HepG2 (cell line): ENCODE measurements around the gene SFXN5. TPM values are rescaled to one million over a fixed set of nuclear protein-coding genes. Genes with fewer than 3 reads are reported as not detected.

Source experiments
- ARID3A ChIP-seq: IDR thresholded peaks from 2 replicates; pipeline ENCODE4 v1.6.1; 2012; ENCODE audit warnings: low read depth, low read length, improper control_type of control experiment
- ATAD3A ChIP-seq: sonication (generic); formaldehyde crosslinking; IDR thresholded peaks from 2 replicates; pipeline ENCODE4 v1.4.0; 2020; ENCODE audit warnings: missing genetic modification reagents
- ELF3 ChIP-seq: IDR thresholded peaks from 2 replicates; pipeline ENCODE4 v1.6.1; 2016; ENCODE audit warnings: missing genetic modification reagents, missing compliant biosample characterization
- GATAD1 ChIP-seq: IDR thresholded peaks from 2 replicates; pipeline ENCODE4 v1.6.1; 2016; ENCODE audit warnings: missing genetic modification reagents, missing compliant biosample characterization
- HOXA9 ChIP-seq: sonication (generic); formaldehyde crosslinking; IDR thresholded peaks from 2 replicates; pipeline ENCODE4 v1.8.1; 2022; ENCODE audit warnings: missing genetic modification reagents, mild to moderate bottlenecking, moderate library complexity, borderline replicate concordance
- PPARG ChIP-seq: conservative IDR thresholded peaks from 2 replicates; pipeline ENCODE4 v1.6.1; 2016; ENCODE audit warnings: missing biosample characterization, missing genetic modification reagents
- SNAPC2 ChIP-seq: sonication (generic); formaldehyde crosslinking; IDR thresholded peaks from 2 replicates; pipeline ENCODE4 v1.8.1; 2022; ENCODE audit warnings: mild to moderate bottlenecking, missing genetic modification reagents
- SRSF4 ChIP-seq: fragments of 200-400 bp; formaldehyde crosslinking; IDR thresholded peaks from one replicate; pipeline ENCODE4 v1.6.1; 2018; ENCODE audit warnings: mild to moderate bottlenecking, low read depth, low read length, moderate library complexity; ENCODE audit not compliant: poor library complexity, severe bottlenecking
- TEAD3 ChIP-seq: optimal IDR thresholded peaks from 2 replicates; pipeline ENCODE3; 2016; ENCODE audit warnings: borderline replicate concordance
- TFAP4 ChIP-seq: sonication (generic); IDR thresholded peaks from 2 replicates; pipeline ENCODE4 v1.6.1; 2016; ENCODE audit warnings: low read depth, borderline replicate concordance
- ZFYVE20 ChIP-seq: sonication (generic); formaldehyde crosslinking; IDR thresholded peaks from 2 replicates; pipeline ENCODE4 v1.8.0; 2023; ENCODE audit warnings: low read depth, mild to moderate bottlenecking, moderate library complexity, missing genetic modification reagents, borderline replicate concordance
- ZKSCAN5 ChIP-seq: sonication (generic); formaldehyde crosslinking; IDR thresholded peaks from 2 replicates; pipeline ENCODE4 v1.5.1; 2020; ENCODE audit warnings: mild to moderate bottlenecking, missing genetic modification reagents
- ZNF10 ChIP-seq: sonication (generic); formaldehyde crosslinking; IDR thresholded peaks from 2 replicates; pipeline ENCODE4 v1.4.0; 2020; ENCODE audit warnings: mild to moderate bottlenecking, low read depth, missing genetic modification reagents, borderline replicate concordance
- ZNF256 ChIP-seq: sonication (generic); formaldehyde crosslinking; conservative IDR thresholded peaks from 2 replicates; pipeline ENCODE4 v1.4.0; 2020; ENCODE audit warnings: missing genetic modification reagents
- ZNF317 ChIP-seq: sonication (generic); formaldehyde crosslinking; IDR thresholded peaks from 2 replicates; pipeline ENCODE4 v1.5.0; 2020; ENCODE audit warnings: mild to moderate bottlenecking, missing genetic modification reagents
- ZNF33A ChIP-seq: sonication (generic); formaldehyde crosslinking; IDR thresholded peaks from 2 replicates; pipeline ENCODE4 v1.5.1; 2020; ENCODE audit warnings: missing genetic modification reagents, mild to moderate bottlenecking, moderate library complexity, borderline replicate concordance
- ZNF44 ChIP-seq: sonication (generic); formaldehyde crosslinking; IDR thresholded peaks from 2 replicates; pipeline ENCODE4 v1.5.1; 2020; ENCODE audit warnings: mild to moderate bottlenecking, missing genetic modification reagents
- ZNF446 ChIP-seq: sonication (generic); formaldehyde crosslinking; IDR thresholded peaks from 2 replicates; pipeline ENCODE4 v1.5.0; 2020; ENCODE audit warnings: mild to moderate bottlenecking, missing genetic modification reagents
- ZNF547 ChIP-seq: sonication (generic); formaldehyde crosslinking; IDR thresholded peaks from 2 replicates; pipeline ENCODE4 v1.5.1; 2020; ENCODE audit warnings: mild to moderate bottlenecking, missing genetic modification reagents
- ZNF550 ChIP-seq: sonication (generic); formaldehyde crosslinking; IDR thresholded peaks from 2 replicates; pipeline ENCODE4 v1.4.0; 2020; ENCODE audit warnings: mild to moderate bottlenecking, missing genetic modification reagents, borderline replicate concordance
- ZNF609 ChIP-seq: sonication (generic); formaldehyde crosslinking; IDR thresholded peaks from 2 replicates; pipeline ENCODE4 v1.4.0; 2020; ENCODE audit warnings: mild to moderate bottlenecking, missing genetic modification reagents, borderline replicate concordance
- polyA plus RNA-seq, 8 experiments: library from polyadenylated mRNA; depleted of rRNA in 3 of 8; stranded (reverse) in 7 of 8; unstranded in 1 of 8; fragments of >200 nt; fragmentation: Illumina TruSeq in 4 of 8; extraction: Trizol in 4 of 8; gene quantifications; 2 replicates each; pipeline versions ENCODE4 v1.2.1 to v1.2.3, GENCODE V29; 2011 to 2016; ENCODE audit warnings: low read depth in 4 of 8, missing spikeins in 1 of 8, mixed read lengths in 1 of 8; ENCODE audit not compliant: insufficient read depth in 1 of 8
- total RNA-seq, 5 experiments: library from RNA; depleted of rRNA; stranded (reverse); fragments of >200 nt; fragmentation: Illumina TruSeq; extraction: Trizol; gene quantifications; 2 replicates each; pipeline ENCODE4 v1.2.3, GENCODE V29; 2016; ENCODE audit warnings: low read depth in 1 of 5

SFXN5 gene
- total and polyA plus RNA-seq, 2 of the 13 experiments (the other 11 are each of a cell fraction or from before 2014, with no cell fraction given), result 34.9 to 37.4 TPM

GRCh38 chr2:72915907-72916742, 155.4 kb downstream of the SFXN5 start (continued):
- TF ChIP-seq ZNF609 (CRISPR knock-in tag) (no peak), SNAPC2 (0 out of 2 replicates have a peak, but pooled peaks have one; percentile 21), ZFYVE20 (no peak), TEAD3 (peak; percentile 47), SRSF4 (peak; percentile 94), ZNF33A (CRISPR knock-in tag) (no peak), ZNF44 (CRISPR knock-in tag) (0 out of 2 replicates have a peak, but pooled peaks have one; percentile 13), ATAD3A (CRISPR knock-in tag) (no peak), TFAP4 (peak; percentile 37; the same call in 1 of the 2 replicates), ZKSCAN5 (CRISPR knock-in tag) (0 out of 2 replicates have a peak, but pooled peaks have one; percentile 27), ELF3 (CRISPR knock-in tag) (0 out of 2 replicates have a peak, but pooled peaks have one; percentile 9), ZNF550 (CRISPR knock-in tag) (no peak), ZNF547 (CRISPR knock-in tag) (peak; percentile 79; the same call in 1 of the 2 replicates), PPARG (CRISPR knock-in tag) (0 out of 2 replicates have a peak, but pooled peaks have one; percentile 10), ZNF317 (CRISPR knock-in tag) (peak; percentile 42; the same call in 1 of the 2 replicates), HOXA9 (CRISPR knock-in tag) (no peak), ARID3A (no peak), GATAD1 (CRISPR knock-in tag) (peak; percentile 46; the same call in 1 of the 2 replicates), ZNF10 (no peak), ZNF446 (CRISPR knock-in tag) (peak; percentile 57; the same call in 1 of the 2 replicates), ZNF256 (CRISPR knock-in tag) (no peak)
